GM18907 (cell line): ENCODE measurements around the gene TPO.
"Not testable (repeated sequence)": the region's sequence is repeated elsewhere in the genome, so short reads cannot be mapped to it uniquely, and the experiment has no call there.

Source experiments
- ATAC-seq: cut with Tn5 transposase; IDR thresholded peaks from one replicate; pipeline ENCODE4 v1.9.1; 2021; ENCODE audit warnings: mild to moderate bottlenecking, moderate library complexity; ENCODE audit not compliant: unreplicated experiment

TPO gene

GRCh38 chr2:1481406-1482252 lies 68.4 kb downstream of the TPO start:
- no peak for ATAC-seq

- ATAC-seq = no peak
Measured at GRCh38 chr2:1482253-1482675, 69.0 kb downstream of the TPO start.

GRCh38 chr2:1482981-1483380 lies 69.7 kb downstream of the TPO start:
- no peak for ATAC-seq

GRCh38 chr2:1483551-1483950 lies 70.3 kb downstream of the TPO start:
- no peak for ATAC-seq

GRCh38 chr2:1484131-1484884 lies 71.0 kb downstream of the TPO start:
- ATAC-seq = no peak

- ATAC-seq = no peak
Measured at GRCh38 chr2:1486670-1487069, 73.4 kb downstream of the TPO start.

GRCh38 chr2:1487758-1488157 lies 74.5 kb downstream of the TPO start:
- no peak for ATAC-seq

GRCh38 chr2:1488181-1488671 lies 75.0 kb downstream of the TPO start:
- no peak for ATAC-seq

GRCh38 chr2:1488851-1489250 lies 75.6 kb downstream of the TPO start:
- no peak for ATAC-seq

- no peak for ATAC-seq
Measured at GRCh38 chr2:1489486-1489885, 76.2 kb downstream of the TPO start.

GRCh38 chr2:1490381-1490780 lies 77.1 kb downstream of the TPO start:
- ATAC-seq = not testable (repeated sequence)

GRCh38 chr2:1491751-1492150 lies 78.5 kb downstream of the TPO start:
- ATAC-seq = no peak

- ATAC-seq = not testable (repeated sequence)
Measured at GRCh38 chr2:1492231-1492630, 79.0 kb downstream of the TPO start.

GRCh38 chr2:1492711-1493430 lies 79.6 kb downstream of the TPO start:
- no peak for ATAC-seq

- ATAC-seq = no peak
Measured at GRCh38 chr2:1493431-1494126, 80.3 kb downstream of the TPO start.

- ATAC-seq = no peak
Measured at GRCh38 chr2:1494257-1494656, 81.0 kb downstream of the TPO start.

GRCh38 chr2:1494906-1495305 lies 81.6 kb downstream of the TPO start:
- ATAC-seq = no peak

GRCh38 chr2:1495676-1496358 lies 82.6 kb downstream of the TPO start:
- ATAC-seq = no peak

GRCh38 chr2:1496359-1496821 lies 83.1 kb downstream of the TPO start:
- ATAC-seq = no peak

- ATAC-seq = no peak
Measured at GRCh38 chr2:1497122-1497611, 83.9 kb downstream of the TPO start.
